Endodermal cell (in vitro differentiated cells): ENCODE data around the gene BMP2K. TPM values are rescaled to one million over a fixed set of nuclear protein-coding genes. Genes with fewer than 3 reads are reported as not detected.

Experiments
- DNase-seq: peaks from one replicate; pipeline ENCODE4 v3.0.0-alpha.2; 2017
- H3K27ac ChIP-seq: 2 replicates; pipeline ENCODE4 v1.5.1; 2013; ENCODE audit warnings: mild to moderate bottlenecking, low read depth, low read length, moderate library complexity
- H3K27me3 ChIP-seq: 2 replicates; pipeline ENCODE4 v1.6.1; 2013; ENCODE audit warnings: mild to moderate bottlenecking, low read length, moderate library complexity; ENCODE audit not compliant: insufficient read depth, control insufficient read depth, poor library complexity, severe bottlenecking
- H3K36me3 ChIP-seq: 2 replicates; pipeline ENCODE4 v1.7.0; 2013; ENCODE audit warnings: mild to moderate bottlenecking, low read length, moderate library complexity; ENCODE audit not compliant: control insufficient read depth, insufficient read depth
- H3K4me1 ChIP-seq: one replicate; pipeline ENCODE4 v1.7.0; 2013; ENCODE audit warnings: low read length; ENCODE audit not compliant: control insufficient read depth, insufficient read depth
- H3K4me3 ChIP-seq: 2 replicates; pipeline ENCODE4 v1.5.1; 2013; ENCODE audit warnings: mild to moderate bottlenecking, low read length, moderate library complexity
- H3K9ac ChIP-seq: 2 replicates; pipeline ENCODE4 v1.6.1; 2013; ENCODE audit warnings: mild to moderate bottlenecking, low read length, moderate library complexity; ENCODE audit not compliant: poor library complexity, severe bottlenecking; ENCODE audit errors: extremely low read depth
- H3K9me3 ChIP-seq: 2 replicates; pipeline ENCODE4 v1.6.1; 2013; ENCODE audit warnings: mild to moderate bottlenecking, low read length, moderate library complexity; ENCODE audit not compliant: control insufficient read depth
- H3K27ac Mint-ChIP-seq: 2 replicates; pipeline ENCODE4 v1.8.0; 2020; ENCODE audit warnings: mixed read lengths
- H3K27me3 Mint-ChIP-seq: 2 replicates; pipeline ENCODE4 v1.8.0; 2021; ENCODE audit warnings: mild to moderate bottlenecking, mixed read lengths; ENCODE audit not compliant: insufficient read depth
- H3K36me3 Mint-ChIP-seq: 2 replicates; pipeline ENCODE4 v1.8.0; 2020; ENCODE audit warnings: low read depth, mixed read lengths
- H3K4me1 Mint-ChIP-seq: 2 replicates; pipeline ENCODE4 v1.8.0; 2020; ENCODE audit warnings: mixed read lengths
- H3K4me3 Mint-ChIP-seq: 2 replicates; pipeline ENCODE4 v1.8.0; 2020; ENCODE audit warnings: mild to moderate bottlenecking, moderate library complexity, mixed read lengths
- H3K9me3 Mint-ChIP-seq: 2 replicates; pipeline ENCODE4 v1.8.0; 2020; ENCODE audit warnings: mild to moderate bottlenecking, mixed read lengths
- CTCF ChIP-seq: fragments of 200-600 bp; sonication (generic); conservative IDR thresholded peaks from 2 replicates; pipeline ENCODE4 v1.5.0; 2021; ENCODE audit warnings: antibody characterized with exemption, mild to moderate bottlenecking
- WGBS, 2 experiments: methylation state at CpG; one replicate each; pipeline versions ENCODE4 v1.1.5 to v1.1.7; 2013; ENCODE audit warnings: missing lambda C conversion rate in 2 of 2, mixed read lengths in 1 of 2; ENCODE audit not compliant: insufficient coverage in 1 of 2, insufficient read length in 1 of 2; 5-methylcytosine and 5-hydroxymethylcytosine counted together
- total RNA-seq, 2 donors: library from RNA; stranded (reverse); fragmentation: NEBNext Ultra II Directional in 1 of 2; extraction: Animal tissue kit (Norgen Biotek cat#: 25700) in 1 of 2; gene quantifications; 2 replicates in 1 of 2; 3 replicates in 1 of 2; pipeline ENCODE4 v1.2.1, GENCODE V29; 2021

BMP2K gene
- total RNA-seq, 2 donors from 2014 or later, result 39.4 to 49.1 TPM

GRCh38 chr4:78953231-78953630 lies 177.1 kb downstream of the BMP2K start:
- Mint-ChIP-seq H3K36me3 (no peaks in the 10 kb centered on the region), H3K9me3 (no peaks in the 10 kb centered on the region), H3K4me3 (no peak overlapping the region), H3K4me1 (no peaks in the 10 kb centered on the region), H3K27ac (no peak overlapping the region), H3K27me3 (peaks cover 6% of the 10 kb centered on the region)
- no peaks in the 10 kb centered on the region for H3K9me3 ChIP-seq
- no peak for DNase-seq
- TF ChIP-seq CTCF, result no peak
- H3K27ac ChIP-seq, result no peak overlapping the region
- H3K4me1 ChIP-seq, result no peaks in the 10 kb centered on the region
- peaks cover 22% of the 10 kb centered on the region for H3K27me3 ChIP-seq
- no peak overlapping the region for H3K9ac ChIP-seq
- no peak overlapping the region for H3K4me3 ChIP-seq
- no peaks in the 10 kb centered on the region for H3K36me3 ChIP-seq
- 87 to 93% methylated on average over 4 to 5 of the region's 5 CpGs for WGBS, 2 experiments

- Mint-ChIP-seq H3K27me3 (peaks cover 6% of the 10 kb centered on the region), H3K4me1 (no peaks in the 10 kb centered on the region), H3K4me3 (no peak overlapping the region), H3K9me3 (no peaks in the 10 kb centered on the region), H3K27ac (no peak overlapping the region), H3K36me3 (no peaks in the 10 kb centered on the region)
- Histone ChIP-seq H3K9ac (no peak overlapping the region), H3K4me3 (no peak overlapping the region), H3K9me3 (no peaks in the 10 kb centered on the region), H3K27ac (no peak overlapping the region), H3K4me1 (no peaks in the 10 kb centered on the region), H3K36me3 (no peaks in the 10 kb centered on the region), H3K27me3 (peaks cover 22% of the 10 kb centered on the region)
- WGBS, 2 experiments, result 44 to 51% methylated on average over 8 to 11 of the region's 11 CpGs
- TF ChIP-seq CTCF, result peak; percentile 78
- DNase-seq, result peak; percentile 73
Measured at GRCh38 chr4:78953769-78954666, 177.9 kb downstream of the BMP2K start.

GRCh38 chr4:78956975-78957374 lies 180.8 kb downstream of the BMP2K start:
- Mint-ChIP-seq H3K36me3 (no peaks in the 10 kb centered on the region), H3K27ac (no peak overlapping the region), H3K27me3 (peaks cover 6% of the 10 kb centered on the region), H3K4me3 (no peak overlapping the region), H3K9me3 (no peaks in the 10 kb centered on the region), H3K4me1 (no peaks in the 10 kb centered on the region)
- no peak overlapping the region for H3K27ac ChIP-seq
- peaks cover 18% of the 10 kb centered on the region for H3K27me3 ChIP-seq
- no peak overlapping the region for H3K4me3 ChIP-seq
- H3K4me1 ChIP-seq, result no peaks in the 10 kb centered on the region
- TF ChIP-seq CTCF, result peak; percentile 39
- no peak for DNase-seq
- no peaks in the 10 kb centered on the region for H3K36me3 ChIP-seq
- WGBS, 2 experiments, result 90 to 100% methylated on average over 1 to 4 of the region's 5 CpGs
- H3K9ac ChIP-seq, result no peak overlapping the region
- no peaks in the 10 kb centered on the region for H3K9me3 ChIP-seq
